ENCODE results near the gene FGF14.

The FGF14 gene

GRCh38 chr13:102190930-102191329, 210.9 kb downstream of the FGF14 start:
- H2AK5ac ChIP-seq (ENCODE audit: low read length): no peak overlapping the region

GRCh38 chr13:102187313-102187712, 214.5 kb downstream of the FGF14 start:
- Histone ChIP-seq H2BK5ac (ENCODE audit: low read length) (no peak overlapping the region), H3K9ac (ENCODE audit: low read length) (no peak overlapping the region), H3K27me3 (ENCODE audit: insufficient read depth, low read length, poor library complexity) (no peaks in the 10 kb centered on the region), H2AK5ac (ENCODE audit: low read length) (no peak overlapping the region), H3K4me2 (ENCODE audit: low read length) (no peak overlapping the region), H4K5ac (ENCODE audit: low read length) (no peak overlapping the region), H3K4ac (ENCODE audit: low read depth, low read length) (no peak overlapping the region), H3K23ac (ENCODE audit: low read length) (no peak overlapping the region), H4K8ac (ENCODE audit: low read depth, low read length) (no peak overlapping the region), H3K79me1 (ENCODE audit: low read length) (no peaks in the 10 kb centered on the region), H3K27ac (ENCODE audit: low read depth, low read length) (no peak overlapping the region), H3K4me1 (ENCODE audit: control insufficient read depth, low read depth, low read length) (no peaks in the 10 kb centered on the region), H3K36me3 (ENCODE audit: control insufficient read depth, insufficient read depth, low read length) (no peaks in the 10 kb centered on the region), H3K4me3 (ENCODE audit: low read length) (no peak overlapping the region), H2BK120ac (ENCODE audit: low read depth, low read length) (no peak overlapping the region), H3K56ac (ENCODE audit: low read length) (no peak overlapping the region), H2BK15ac (replicated peaks; ENCODE audit: low read depth) (no peak overlapping the region), H3K79me2 (ENCODE audit: control insufficient read depth, insufficient read depth, low read length) (no peaks in the 10 kb centered on the region), H3K18ac (ENCODE audit: low read length) (no peak overlapping the region)
- no CpG with 5 or more reads among the region's 4 CpGs for WGBS (ENCODE audit: extremely low coverage, insufficient coverage, low lambda C conversion rate)
- no peak for DNase-seq

More at GRCh38 chr13:102190930-102191329, 210.9 kb downstream of the FGF14 start:
- no peak overlapping the region for H2BK5ac ChIP-seq (ENCODE audit: low read length)
- H3K4me2 ChIP-seq (ENCODE audit: low read length): no peak overlapping the region
- no peak overlapping the region for H2BK15ac ChIP-seq (replicated peaks; ENCODE audit: low read depth)
- H2BK120ac ChIP-seq (ENCODE audit: low read depth, low read length): no peak overlapping the region
- no peaks in the 10 kb centered on the region for H3K4me1 ChIP-seq (ENCODE audit: control insufficient read depth, low read depth, low read length)
- H3K23ac ChIP-seq (ENCODE audit: low read length): no peak overlapping the region
- no CpG with 5 or more reads among the region's 2 CpGs for WGBS (ENCODE audit: extremely low coverage, insufficient coverage, low lambda C conversion rate)
- no peak overlapping the region for H3K56ac ChIP-seq (ENCODE audit: low read length)
- H3K27me3 ChIP-seq (ENCODE audit: insufficient read depth, low read length, poor library complexity): no peaks in the 10 kb centered on the region
- no peak for DNase-seq
- H4K5ac ChIP-seq (ENCODE audit: low read length): no peak overlapping the region
- no peak overlapping the region for H3K18ac ChIP-seq (ENCODE audit: low read length)
- H3K79me1 ChIP-seq (ENCODE audit: low read length): no peaks in the 10 kb centered on the region
- H4K8ac ChIP-seq (ENCODE audit: low read depth, low read length): no peak overlapping the region
- H3K9ac ChIP-seq (ENCODE audit: low read length): no peak overlapping the region
- H3K36me3 ChIP-seq (ENCODE audit: control insufficient read depth, insufficient read depth, low read length): no peaks in the 10 kb centered on the region
- no peaks in the 10 kb centered on the region for H3K79me2 ChIP-seq (ENCODE audit: control insufficient read depth, insufficient read depth, low read length)
- H3K27ac ChIP-seq (ENCODE audit: low read depth, low read length): no peak overlapping the region
- H3K4me3 ChIP-seq (ENCODE audit: low read length): no peak overlapping the region
- H3K4ac ChIP-seq (ENCODE audit: low read depth, low read length): no peak overlapping the region

GRCh38 chr13:102185375-102185984, 216.4 kb downstream of the FGF14 start:
- Histone ChIP-seq H3K18ac (ENCODE audit: low read length) (no peak overlapping the region), H3K9ac (ENCODE audit: low read length) (no peak overlapping the region), H3K27ac (ENCODE audit: low read depth, low read length) (no peak overlapping the region), H2BK120ac (ENCODE audit: low read depth, low read length) (no peak overlapping the region), H2BK15ac (replicated peaks; ENCODE audit: low read depth) (no peak overlapping the region), H3K4me1 (ENCODE audit: control insufficient read depth, low read depth, low read length) (no peaks in the 10 kb centered on the region), H3K4me3 (ENCODE audit: low read length) (no peak overlapping the region), H3K4me2 (ENCODE audit: low read length) (no peak overlapping the region), H2AK5ac (ENCODE audit: low read length) (no peak overlapping the region), H4K5ac (ENCODE audit: low read length) (no peak overlapping the region), H2BK5ac (ENCODE audit: low read length) (no peak overlapping the region), H3K36me3 (ENCODE audit: control insufficient read depth, insufficient read depth, low read length) (no peaks in the 10 kb centered on the region), H3K56ac (ENCODE audit: low read length) (no peak overlapping the region), H3K27me3 (ENCODE audit: insufficient read depth, low read length, poor library complexity) (no peaks in the 10 kb centered on the region), H3K79me2 (ENCODE audit: control insufficient read depth, insufficient read depth, low read length) (no peaks in the 10 kb centered on the region), H3K4ac (ENCODE audit: low read depth, low read length) (no peak overlapping the region), H3K23ac (ENCODE audit: low read length) (no peak overlapping the region), H4K8ac (ENCODE audit: low read depth, low read length) (no peak overlapping the region), H3K79me1 (ENCODE audit: low read length) (no peaks in the 10 kb centered on the region)
- no peak for DNase-seq
- WGBS (ENCODE audit: extremely low coverage, insufficient coverage, low lambda C conversion rate): no CpG with 5 or more reads among the region's 5 CpGs

GRCh38 chr13:102183509-102184182, 218.2 kb downstream of the FGF14 start:
- Histone ChIP-seq H3K9ac (ENCODE audit: low read length) (no peak overlapping the region), H2BK5ac (ENCODE audit: low read length) (no peak overlapping the region), H3K4me2 (ENCODE audit: low read length) (no peak overlapping the region), H3K4ac (ENCODE audit: low read depth, low read length) (no peak overlapping the region), H3K79me2 (ENCODE audit: control insufficient read depth, insufficient read depth, low read length) (no peaks in the 10 kb centered on the region), H3K4me3 (ENCODE audit: low read length) (no peak overlapping the region), H4K5ac (ENCODE audit: low read length) (no peak overlapping the region), H3K27me3 (ENCODE audit: insufficient read depth, low read length, poor library complexity) (no peaks in the 10 kb centered on the region), H3K4me1 (ENCODE audit: control insufficient read depth, low read depth, low read length) (no peaks in the 10 kb centered on the region), H4K8ac (ENCODE audit: low read depth, low read length) (no peak overlapping the region), H2BK15ac (replicated peaks; ENCODE audit: low read depth) (no peak overlapping the region), H3K79me1 (ENCODE audit: low read length) (no peaks in the 10 kb centered on the region), H3K56ac (ENCODE audit: low read length) (no peak overlapping the region), H3K23ac (ENCODE audit: low read length) (no peak overlapping the region), H3K18ac (ENCODE audit: low read length) (no peak overlapping the region), H2BK120ac (ENCODE audit: low read depth, low read length) (no peak overlapping the region), H3K27ac (ENCODE audit: low read depth, low read length) (no peak overlapping the region), H3K36me3 (ENCODE audit: control insufficient read depth, insufficient read depth, low read length) (no peaks in the 10 kb centered on the region), H2AK5ac (ENCODE audit: low read length) (no peak overlapping the region)
- no CpG with 5 or more reads among the region's 4 CpGs for WGBS (ENCODE audit: extremely low coverage, insufficient coverage, low lambda C conversion rate)
- no peak for DNase-seq

GRCh38 chr13:102182170-102182569, 219.7 kb downstream of the FGF14 start:
- Histone ChIP-seq H3K27ac (ENCODE audit: low read depth, low read length) (no peak overlapping the region), H3K18ac (ENCODE audit: low read length) (no peak overlapping the region), H2BK5ac (ENCODE audit: low read length) (no peak overlapping the region), H2BK15ac (replicated peaks; ENCODE audit: low read depth) (no peak overlapping the region), H3K4me2 (ENCODE audit: low read length) (no peak overlapping the region), H3K23ac (ENCODE audit: low read length) (no peak overlapping the region), H3K56ac (ENCODE audit: low read length) (no peak overlapping the region), H4K5ac (ENCODE audit: low read length) (no peak overlapping the region), H3K4ac (ENCODE audit: low read depth, low read length) (no peak overlapping the region), H2BK120ac (ENCODE audit: low read depth, low read length) (no peak overlapping the region), H3K4me1 (ENCODE audit: control insufficient read depth, low read depth, low read length) (no peaks in the 10 kb centered on the region), H2AK5ac (ENCODE audit: low read length) (no peak overlapping the region), H3K27me3 (ENCODE audit: insufficient read depth, low read length, poor library complexity) (no peaks in the 10 kb centered on the region), H3K4me3 (ENCODE audit: low read length) (no peak overlapping the region), H3K36me3 (ENCODE audit: control insufficient read depth, insufficient read depth, low read length) (no peaks in the 10 kb centered on the region), H3K9ac (ENCODE audit: low read length) (no peak overlapping the region), H3K79me2 (ENCODE audit: control insufficient read depth, insufficient read depth, low read length) (no peaks in the 10 kb centered on the region), H4K8ac (ENCODE audit: low read depth, low read length) (no peak overlapping the region), H3K79me1 (ENCODE audit: low read length) (no peaks in the 10 kb centered on the region)
- no peak for DNase-seq
- no CpG with 5 or more reads among the region's 5 CpGs for WGBS (ENCODE audit: extremely low coverage, insufficient coverage, low lambda C conversion rate)

- Histone ChIP-seq H3K4me1 (ENCODE audit: control insufficient read depth, low read depth, low read length) (no peaks in the 10 kb centered on the region), H3K9ac (ENCODE audit: low read length) (no peak overlapping the region), H3K27me3 (ENCODE audit: insufficient read depth, low read length, poor library complexity) (no peaks in the 10 kb centered on the region), H4K8ac (ENCODE audit: low read depth, low read length) (no peak overlapping the region), H2BK120ac (ENCODE audit: low read depth, low read length) (no peak overlapping the region), H3K36me3 (ENCODE audit: control insufficient read depth, insufficient read depth, low read length) (no peaks in the 10 kb centered on the region), H3K79me1 (ENCODE audit: low read length) (no peaks in the 10 kb centered on the region), H4K5ac (ENCODE audit: low read length) (no peak overlapping the region), H3K27ac (ENCODE audit: low read depth, low read length) (no peak overlapping the region), H3K4me3 (ENCODE audit: low read length) (no peak overlapping the region), H2BK15ac (replicated peaks; ENCODE audit: low read depth) (no peak overlapping the region), H3K56ac (ENCODE audit: low read length) (no peak overlapping the region), H3K18ac (ENCODE audit: low read length) (no peak overlapping the region), H3K23ac (ENCODE audit: low read length) (no peak overlapping the region), H2BK5ac (ENCODE audit: low read length) (no peak overlapping the region), H3K79me2 (ENCODE audit: control insufficient read depth, insufficient read depth, low read length) (no peaks in the 10 kb centered on the region), H3K4ac (ENCODE audit: low read depth, low read length) (no peak overlapping the region), H3K4me2 (ENCODE audit: low read length) (no peak overlapping the region), H2AK5ac (ENCODE audit: low read length) (no peak overlapping the region)
- no peak for DNase-seq
Measured at GRCh38 chr13:102177431-102177830, 224.4 kb downstream of the FGF14 start.
